HL-60 (cell line): ENCODE measurements around the gene GASK1A.

Experiments used
- DNase-seq, 2 experiments: peaks; one replicate each; pipeline ENCODE4 v3.0.0-alpha.2; 2010 to 2020; ENCODE audit warnings: low read depth in 1 of 2, low spot score in 1 of 2
- H3K27ac ChIP-seq: fragments of 250-450 bp; sonication (Bioruptor Pico); replicated peaks from 2 replicates; pipeline ENCODE4 v1.5.1; 2020; ENCODE audit warnings: mild to moderate bottlenecking, moderate library complexity
- H3K27me3 ChIP-seq: fragments of 250-450 bp; sonication (Bioruptor Pico); 2 replicates; pipeline ENCODE4 v1.5.1; 2021; ENCODE audit warnings: mild to moderate bottlenecking, moderate library complexity; ENCODE audit not compliant: insufficient read depth, poor library complexity, severe bottlenecking
- H3K4me3 ChIP-seq: replicated peaks from 2 replicates; pipeline ENCODE4 v1.5.1; 2011; ENCODE audit warnings: mild to moderate bottlenecking, control low read depth, low read length; ENCODE audit not compliant: insufficient read depth
- CTCF ChIP-seq: IDR thresholded peaks from one replicate; pipeline ENCODE4 v1.5.1; 2011; ENCODE audit warnings: low read length, control low read depth, inconsistent platforms; ENCODE audit not compliant: insufficient read depth
- GABPA ChIP-seq: IDR thresholded peaks from 2 replicates; pipeline ENCODE4 v1.6.1; 2012; ENCODE audit warnings: low read depth
- POLR2AphosphoS5 ChIP-seq: IDR thresholded peaks from 2 replicates; pipeline ENCODE4 v1.6.1; 2012; ENCODE audit warnings: low read depth
- SPI1 ChIP-seq: IDR thresholded peaks from 2 replicates; pipeline ENCODE4 v1.6.1; 2012; ENCODE audit warnings: low read depth, mild to moderate bottlenecking, borderline replicate concordance
- TF ChIP-seq, protein P1 (sequence below): IDR thresholded peaks from 2 replicates; pipeline ENCODE4 v1.6.1; 2012; ENCODE audit warnings: low read depth; ENCODE audit not compliant: insufficient replicate concordance

The GASK1A gene

DNA sequence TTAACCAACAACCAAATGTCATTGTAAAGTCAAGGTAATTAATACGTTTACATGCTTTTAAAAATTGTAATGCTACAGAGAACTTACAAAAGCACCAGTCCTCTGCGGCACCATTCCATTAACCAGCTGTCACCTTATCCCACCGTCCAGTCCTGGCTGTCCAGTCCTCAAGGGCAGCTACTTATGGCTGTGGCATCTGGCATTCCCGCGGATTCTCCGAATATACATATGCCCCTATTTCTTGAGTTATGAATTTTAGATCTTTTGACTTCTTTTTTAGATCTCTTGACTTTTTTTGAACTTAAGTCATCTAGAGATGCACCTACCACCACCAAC, 127.2 kb downstream of the GASK1A start:
- TF ChIP-seq SPI1 (no peak), CTCF (no peak), POLR2AphosphoS5 (no peak), GABPA (no peak)
- TF ChIP-seq, protein P1, sequence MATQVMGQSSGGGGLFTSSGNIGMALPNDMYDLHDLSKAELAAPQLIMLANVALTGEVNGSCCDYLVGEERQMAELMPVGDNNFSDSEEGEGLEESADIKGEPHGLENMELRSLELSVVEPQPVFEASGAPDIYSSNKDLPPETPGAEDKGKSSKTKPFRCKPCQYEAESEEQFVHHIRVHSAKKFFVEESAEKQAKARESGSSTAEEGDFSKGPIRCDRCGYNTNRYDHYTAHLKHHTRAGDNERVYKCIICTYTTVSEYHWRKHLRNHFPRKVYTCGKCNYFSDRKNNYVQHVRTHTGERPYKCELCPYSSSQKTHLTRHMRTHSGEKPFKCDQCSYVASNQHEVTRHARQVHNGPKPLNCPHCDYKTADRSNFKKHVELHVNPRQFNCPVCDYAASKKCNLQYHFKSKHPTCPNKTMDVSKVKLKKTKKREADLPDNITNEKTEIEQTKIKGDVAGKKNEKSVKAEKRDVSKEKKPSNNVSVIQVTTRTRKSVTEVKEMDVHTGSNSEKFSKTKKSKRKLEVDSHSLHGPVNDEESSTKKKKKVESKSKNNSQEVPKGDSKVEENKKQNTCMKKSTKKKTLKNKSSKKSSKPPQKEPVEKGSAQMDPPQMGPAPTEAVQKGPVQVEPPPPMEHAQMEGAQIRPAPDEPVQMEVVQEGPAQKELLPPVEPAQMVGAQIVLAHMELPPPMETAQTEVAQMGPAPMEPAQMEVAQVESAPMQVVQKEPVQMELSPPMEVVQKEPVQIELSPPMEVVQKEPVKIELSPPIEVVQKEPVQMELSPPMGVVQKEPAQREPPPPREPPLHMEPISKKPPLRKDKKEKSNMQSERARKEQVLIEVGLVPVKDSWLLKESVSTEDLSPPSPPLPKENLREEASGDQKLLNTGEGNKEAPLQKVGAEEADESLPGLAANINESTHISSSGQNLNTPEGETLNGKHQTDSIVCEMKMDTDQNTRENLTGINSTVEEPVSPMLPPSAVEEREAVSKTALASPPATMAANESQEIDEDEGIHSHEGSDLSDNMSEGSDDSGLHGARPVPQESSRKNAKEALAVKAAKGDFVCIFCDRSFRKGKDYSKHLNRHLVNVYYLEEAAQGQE: no peak
- Histone ChIP-seq H3K27me3 (no peaks in the 10 kb centered on the region), H3K4me3 (peak overlapping the region; percentile 75), H3K27ac (no peak overlapping the region)
- no peak for DNase-seq
